OCI-LY7 (cell line): ENCODE data around the gene ZNF672. TPM values are rescaled to one million over a fixed set of nuclear protein-coding genes. Genes with fewer than 3 reads are reported as not detected.

Source experiments
- BruUV-seq: library from RNA; stranded (reverse); fragments of 400-500 nt; replicated peaks from 2 replicates; lab custom pipeline; 2021; lab: Mats Ljungman, UMichigan
- CTCF ChIA-PET: fragments of 300-600 bp; sonication (Branson Sonifier 250); formaldehyde crosslinking; loops from one replicate; lab custom pipeline; 2022; ENCODE audit warnings: antibody characterized with exemption; ENCODE audit not compliant: unreplicated experiment; lab: Charles Lee
- POLR2A ChIA-PET: fragments of 300-600 bp; sonication (Branson Sonifier 250); formaldehyde crosslinking; loops from one replicate; lab custom pipeline; 2022; ENCODE audit warnings: antibody characterized with exemption; lab: Charles Lee
- DNase-seq: peaks from one replicate; pipeline ENCODE4 v3.0.0-alpha.2; 2015; ENCODE audit warnings: low spot score
- H2AFZ ChIP-seq: fragments of 200-600 bp; sonication (generic), shearing (Covaris generic); 2 replicates; pipeline ENCODE4 v1.6.1; 2014; ENCODE audit warnings: mild to moderate bottlenecking, antibody characterized with exemption, low read length, moderate library complexity
- H3K27ac ChIP-seq: fragments of 200-600 bp; sonication (generic); 2 replicates; pipeline ENCODE4 v1.5.1; 2014; ENCODE audit warnings: mixed run types, low read depth, mild to moderate bottlenecking, moderate library complexity, low read length, inconsistent platforms; ENCODE audit not compliant: poor library complexity, severe bottlenecking
- H3K36me3 ChIP-seq: fragments of 200-600 bp; sonication (generic); 2 replicates; pipeline ENCODE4 v1.6.1; 2014; ENCODE audit warnings: mild to moderate bottlenecking, antibody characterized with exemption, low read length, moderate library complexity, mixed read lengths; ENCODE audit not compliant: insufficient read depth
- H3K4me1 ChIP-seq: fragments of 200-600 bp; sonication (generic); 2 replicates; pipeline ENCODE4 v1.5.1; 2014; ENCODE audit warnings: mild to moderate bottlenecking, low read length; ENCODE audit not compliant: insufficient read depth, poor library complexity, severe bottlenecking
- H3K4me2 ChIP-seq: fragments of 200-600 bp; sonication (generic); 2 replicates; pipeline ENCODE4 v1.6.1; 2014; ENCODE audit warnings: mild to moderate bottlenecking, low read length
- H3K4me3 ChIP-seq: fragments of 200-600 bp; sonication (generic); 2 replicates; pipeline ENCODE4 v1.5.1; 2014; ENCODE audit warnings: mild to moderate bottlenecking, low read depth, low read length; ENCODE audit not compliant: poor library complexity, severe bottlenecking
- H3K79me2 ChIP-seq: fragments of 200-600 bp; sonication (generic); 2 replicates; pipeline ENCODE4 v1.6.1; 2016; ENCODE audit warnings: low read depth, mild to moderate bottlenecking, low read length, moderate library complexity, mixed read lengths; ENCODE audit not compliant: insufficient read depth
- H3K9me2 ChIP-seq: fragments of 200-600 bp; sonication (generic); 2 replicates; pipeline ENCODE4 v1.6.1; 2016; ENCODE audit warnings: mild to moderate bottlenecking, low read length, mixed read lengths; ENCODE audit not compliant: insufficient read depth
- H3K9me3 ChIP-seq: fragments of 200-600 bp; sonication (generic); 2 replicates; pipeline ENCODE4 v1.6.1; 2014; ENCODE audit warnings: mild to moderate bottlenecking, mixed run types, low read length, mixed read lengths
- H4K20me1 ChIP-seq: fragments of 200-600 bp; sonication (generic); 2 replicates; pipeline ENCODE4 v1.6.1; 2014; ENCODE audit warnings: mild to moderate bottlenecking, antibody characterized with exemption, low read length, moderate library complexity, mixed read lengths; ENCODE audit not compliant: insufficient read depth
- EZH2phosphoT487 ChIP-seq: fragments of 200-600 bp; sonication (generic); IDR thresholded peaks from 2 replicates; pipeline ENCODE4 v1.6.1; 2018; ENCODE audit warnings: low read depth, borderline replicate concordance, mild to moderate bottlenecking, mixed run types, antibody characterized with exemption, low read length, moderate library complexity, mixed read lengths
- intact Hi-C: fragments of 100-400 bp; cut with micrococcal nuclease; formaldehyde crosslinking; loops from one replicate; pipeline ENCODE4 v1.10.0; 2022; ENCODE audit not compliant: unreplicated experiment
- microRNA-seq: library from miRNA; unstranded; fragments of <30 nt; microRNA quantifications from one replicate; pipeline ENCODE4 v1.2.0, GENCODE V29; 2022; ENCODE audit warnings: borderline replicate concordance
- small RNA-seq: library from RNA; depleted of rRNA; stranded (forward); fragments of <200 nt; gene quantifications from one replicate; pipeline ENCODE3, GENCODE V24; 2014
- total RNA-seq, 2 experiments: library from RNA; depleted of rRNA in 1 of 2; stranded (reverse); fragments of >200 nt in 1 of 2; shearing (Covaris generic) in 1 of 2; gene quantifications; 2 replicates each; pipeline ENCODE4 v1.2.3, GENCODE V29; 2014 to 2022
- TF ChIP-seq, protein P1 (sequence below): fragments of 200-600 bp; sonication (generic); conservative IDR thresholded peaks from 2 replicates; pipeline ENCODE4 v1.5.1; 2014; ENCODE audit warnings: mild to moderate bottlenecking, antibody characterized with exemption, low read length, moderate library complexity, mixed read lengths

The ZNF672 gene
- total RNA-seq, 2 experiments from 2014 or later, result 52.7 to 56.1 TPM

DNA sequence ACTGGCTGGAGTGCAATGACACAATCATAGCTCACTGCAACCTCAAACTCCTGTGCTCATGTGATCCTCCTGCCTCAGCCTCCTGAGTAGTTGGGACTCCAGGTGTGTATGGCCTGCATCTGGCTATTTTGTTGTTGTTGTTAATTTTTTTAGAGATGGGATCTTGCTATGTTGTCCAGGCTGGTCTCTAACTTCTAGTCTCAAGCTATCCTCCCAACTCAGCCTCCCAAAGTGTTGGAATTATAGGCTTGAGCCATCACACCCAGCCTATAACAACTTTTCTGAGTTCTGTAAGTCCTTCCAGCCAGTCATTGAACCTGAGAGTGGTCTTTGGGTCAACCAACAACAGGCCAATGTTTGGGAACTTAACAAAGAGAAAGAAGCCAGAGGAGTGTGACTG, 56.8 kb downstream of the ZNF672 start:
- H4K20me1 ChIP-seq, result no peaks in the 10 kb centered on the region
- H3K9me3 ChIP-seq, result no peaks in the 10 kb centered on the region
- no peak overlapping the region for H3K4me2 ChIP-seq
- intact Hi-C loops, result no loop called here
- ChIA-PET POLR2A (interaction anchor here (0.7 kb wide), 1 partner anchor 21 kb away, joined by 3 read pairs; no protein-coding TSS in a partner anchor), CTCF (no interaction called here)
- no peaks in the 10 kb centered on the region for H3K9me2 ChIP-seq
- H3K27ac ChIP-seq, result no peak overlapping the region
- H3K79me2 ChIP-seq, result no peaks in the 10 kb centered on the region
- BruUV-seq, result no TSS peak
- H3K36me3 ChIP-seq, result no peaks in the 10 kb centered on the region
- H3K4me3 ChIP-seq, result no peak overlapping the region
- H3K4me1 ChIP-seq, result no peaks in the 10 kb centered on the region
- TF ChIP-seq, protein P1, sequence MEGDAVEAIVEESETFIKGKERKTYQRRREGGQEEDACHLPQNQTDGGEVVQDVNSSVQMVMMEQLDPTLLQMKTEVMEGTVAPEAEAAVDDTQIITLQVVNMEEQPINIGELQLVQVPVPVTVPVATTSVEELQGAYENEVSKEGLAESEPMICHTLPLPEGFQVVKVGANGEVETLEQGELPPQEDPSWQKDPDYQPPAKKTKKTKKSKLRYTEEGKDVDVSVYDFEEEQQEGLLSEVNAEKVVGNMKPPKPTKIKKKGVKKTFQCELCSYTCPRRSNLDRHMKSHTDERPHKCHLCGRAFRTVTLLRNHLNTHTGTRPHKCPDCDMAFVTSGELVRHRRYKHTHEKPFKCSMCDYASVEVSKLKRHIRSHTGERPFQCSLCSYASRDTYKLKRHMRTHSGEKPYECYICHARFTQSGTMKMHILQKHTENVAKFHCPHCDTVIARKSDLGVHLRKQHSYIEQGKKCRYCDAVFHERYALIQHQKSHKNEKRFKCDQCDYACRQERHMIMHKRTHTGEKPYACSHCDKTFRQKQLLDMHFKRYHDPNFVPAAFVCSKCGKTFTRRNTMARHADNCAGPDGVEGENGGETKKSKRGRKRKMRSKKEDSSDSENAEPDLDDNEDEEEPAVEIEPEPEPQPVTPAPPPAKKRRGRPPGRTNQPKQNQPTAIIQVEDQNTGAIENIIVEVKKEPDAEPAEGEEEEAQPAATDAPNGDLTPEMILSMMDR, result no peak
- TF ChIP-seq EZH2phosphoT487, result no peak
- DNase-seq, result no peak
- no peak overlapping the region for H2AFZ ChIP-seq

DNA sequence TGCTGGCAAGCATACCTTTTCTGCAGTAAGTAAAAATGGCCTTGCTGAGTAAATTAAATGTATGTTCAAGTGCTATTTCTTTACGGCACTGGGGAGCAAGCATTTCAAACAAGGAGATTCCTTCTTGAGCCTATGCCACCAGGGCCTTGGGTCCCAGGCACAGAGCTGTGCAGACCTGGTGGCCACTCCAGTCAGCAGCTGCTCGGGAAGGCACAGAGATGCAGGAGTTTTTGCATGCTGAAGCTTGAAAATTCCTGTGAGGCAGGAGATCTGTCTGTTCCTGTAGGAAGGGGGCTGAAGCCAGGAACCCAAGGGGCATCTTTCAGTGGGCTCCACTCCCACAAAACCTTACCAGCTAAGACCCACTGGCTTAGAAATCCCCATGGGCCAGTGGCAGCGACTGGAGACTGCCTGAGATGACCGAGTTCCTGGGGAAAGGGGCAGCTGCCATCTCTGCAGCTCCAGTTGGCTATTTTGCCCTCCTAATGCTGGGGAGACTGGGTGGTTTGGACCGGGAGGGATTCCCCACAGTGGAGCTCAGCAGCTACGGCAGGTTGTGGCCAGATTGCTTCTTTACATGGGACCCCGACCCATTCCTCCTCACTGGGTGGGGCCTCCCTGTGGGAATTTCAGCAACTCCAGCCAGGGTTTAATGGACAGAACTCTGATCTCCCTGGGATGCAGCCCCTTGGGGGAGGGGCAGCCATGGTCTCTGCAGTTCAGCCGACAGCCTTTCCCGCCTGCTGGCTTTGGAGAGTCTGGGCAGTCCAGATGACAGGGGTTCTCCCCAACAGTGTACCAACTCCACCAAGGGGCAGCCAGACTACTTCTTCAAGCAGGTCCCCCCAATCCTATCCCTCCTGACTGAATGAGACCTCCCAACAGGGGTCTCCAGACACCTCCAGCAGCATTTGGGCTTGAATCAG, 59.7 kb downstream of the ZNF672 start:
- no peak for DNase-seq
- H3K4me2 ChIP-seq, result no peak overlapping the region
- TF ChIP-seq EZH2phosphoT487, result no peak
- TF ChIP-seq, protein P1, result no peak
- no peak overlapping the region for H2AFZ ChIP-seq
- intact Hi-C loops, result no loop called here
- no peak overlapping the region for H3K27ac ChIP-seq
- H3K36me3 ChIP-seq, result no peaks in the 10 kb centered on the region
- no peaks in the 10 kb centered on the region for H3K9me3 ChIP-seq
- no TSS peak for BruUV-seq
- no peaks in the 10 kb centered on the region for H3K4me1 ChIP-seq
- CTCF ChIA-PET, result interaction anchor here (0.5 kb wide), 1 partner anchor 197 kb away, joined by 3 read pairs; no protein-coding TSS in a partner anchor
- POLR2A ChIA-PET, result no interaction called here
- no peaks in the 10 kb centered on the region for H4K20me1 ChIP-seq
- H3K79me2 ChIP-seq, result no peaks in the 10 kb centered on the region
- no peaks in the 10 kb centered on the region for H3K9me2 ChIP-seq
- H3K4me3 ChIP-seq, result no peak overlapping the region

Small RNA genes within 50 kb of the gene (microRNA-seq; reads per million reads assigned to microRNA genes)
- 3.8 reads per million for gene MIR3124

Small RNA genes within 50 kb of the gene (small RNA-seq; reads per million reads assigned to genes)
- gene MIR3124, result not detected

Other genes starting within 250 kb of the ZNF672 start
- not detected in 2 replicates for gene OR2T10, start 240.5 kb upstream of the ZNF672 start, total RNA-seq (2014; rRNA removed; shearing (Covaris generic))
- gene OR2T10, start 240.5 kb upstream of the ZNF672 start, total RNA-seq (2022), result not detected in 2 replicates
- not detected in 2 replicates for gene OR2T11, start 203.1 kb upstream of the ZNF672 start, total RNA-seq (2014; rRNA removed; shearing (Covaris generic))
- 0.13 TPM in 1 of 2 replicates, not detected in the other for gene OR2T11, start 203.1 kb upstream of the ZNF672 start, total RNA-seq (2022)
- gene OR2T35, start 192.9 kb upstream of the ZNF672 start, total RNA-seq (2014; rRNA removed; shearing (Covaris generic)), result not detected in 2 replicates
- not detected in 2 replicates for gene OR2T35, start 192.9 kb upstream of the ZNF672 start, total RNA-seq (2022)
- not detected in 2 replicates for gene OR2T27, start 182.7 kb upstream of the ZNF672 start, total RNA-seq (2014; rRNA removed; shearing (Covaris generic))
- gene OR2T27, start 182.7 kb upstream of the ZNF672 start, total RNA-seq (2022), result not detected in 2 replicates
- gene OR14I1, start 135.5 kb upstream of the ZNF672 start, total RNA-seq (2014; rRNA removed; shearing (Covaris generic)), result not detected in 2 replicates
- not detected in 2 replicates for gene OR14I1, start 135.5 kb upstream of the ZNF672 start, total RNA-seq (2022)
- not detected in 2 replicates for gene LYPD8, start 82.5 kb upstream of the ZNF672 start, total RNA-seq (2014; rRNA removed; shearing (Covaris generic))
- gene LYPD8, start 82.5 kb upstream of the ZNF672 start, total RNA-seq (2022), result not detected in 2 replicates
- 14.5 and 16.9 TPM in 2 replicates for gene SH3BP5L, start 12.3 kb upstream of the ZNF672 start, total RNA-seq (2014; rRNA removed; shearing (Covaris generic))
- gene SH3BP5L, start 12.3 kb upstream of the ZNF672 start, total RNA-seq (2022), result 21.8 and 24.5 TPM in 2 replicates
- 49.7 and 65.0 TPM in 2 replicates for gene ZNF692, start 20.9 kb downstream of the ZNF672 start, total RNA-seq (2014; rRNA removed; shearing (Covaris generic))
- gene ZNF692, start 20.9 kb downstream of the ZNF672 start, total RNA-seq (2022), result 66.2 and 67.4 TPM in 2 replicates
- gene PGBD2, start 68.0 kb downstream of the ZNF672 start, total RNA-seq (2014; rRNA removed; shearing (Covaris generic)), result 9.2 and 13.0 TPM in 2 replicates
- gene PGBD2, start 68.0 kb downstream of the ZNF672 start, total RNA-seq (2022), result 6.4 and 7.5 TPM in 2 replicates